AG10803 (cell line): ENCODE measurements around the gene DNAJC13.
A peak's percentile ranks its signal among the peaks of the same experiment; 100 is the strongest.

Experiments used
- DNase-seq: peaks from one replicate; pipeline ENCODE4 v3.0.0; 2010; ENCODE audit warnings: low read depth
- H3K4me3 ChIP-seq: 2 replicates; pipeline ENCODE4 v1.5.1; 2011; ENCODE audit warnings: mild to moderate bottlenecking, low read length, control low read depth
- TF ChIP-seq, protein P1 (sequence below): conservative IDR thresholded peaks from 2 replicates; pipeline ENCODE4 v1.5.1; 2011; ENCODE audit warnings: mild to moderate bottlenecking, low read length, control low read depth, inconsistent platforms

Gene DNAJC13

DNA sequence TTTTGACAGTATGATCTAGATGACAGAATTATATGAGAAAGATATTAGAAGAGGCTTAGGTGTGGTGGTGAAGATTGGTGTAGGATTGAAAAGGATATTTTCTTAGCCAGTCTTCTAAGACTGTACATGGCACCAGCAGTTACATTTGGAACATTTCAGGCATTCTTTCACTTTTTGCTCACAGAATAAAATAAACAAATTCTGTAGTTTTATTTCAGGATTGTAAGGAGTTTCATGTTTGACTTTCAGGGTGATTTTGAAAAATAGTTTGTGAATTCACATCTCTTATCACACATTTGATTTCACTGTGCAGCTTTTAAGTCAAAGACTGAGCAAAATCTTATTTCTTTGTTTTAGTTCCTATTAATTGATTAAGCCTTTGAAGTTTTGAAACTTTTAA is 27.1 kb downstream of the DNAJC13 start:
- no peak overlapping the region for H3K4me3 ChIP-seq
- DNase-seq: peak; percentile 21
- TF ChIP-seq, protein P1, sequence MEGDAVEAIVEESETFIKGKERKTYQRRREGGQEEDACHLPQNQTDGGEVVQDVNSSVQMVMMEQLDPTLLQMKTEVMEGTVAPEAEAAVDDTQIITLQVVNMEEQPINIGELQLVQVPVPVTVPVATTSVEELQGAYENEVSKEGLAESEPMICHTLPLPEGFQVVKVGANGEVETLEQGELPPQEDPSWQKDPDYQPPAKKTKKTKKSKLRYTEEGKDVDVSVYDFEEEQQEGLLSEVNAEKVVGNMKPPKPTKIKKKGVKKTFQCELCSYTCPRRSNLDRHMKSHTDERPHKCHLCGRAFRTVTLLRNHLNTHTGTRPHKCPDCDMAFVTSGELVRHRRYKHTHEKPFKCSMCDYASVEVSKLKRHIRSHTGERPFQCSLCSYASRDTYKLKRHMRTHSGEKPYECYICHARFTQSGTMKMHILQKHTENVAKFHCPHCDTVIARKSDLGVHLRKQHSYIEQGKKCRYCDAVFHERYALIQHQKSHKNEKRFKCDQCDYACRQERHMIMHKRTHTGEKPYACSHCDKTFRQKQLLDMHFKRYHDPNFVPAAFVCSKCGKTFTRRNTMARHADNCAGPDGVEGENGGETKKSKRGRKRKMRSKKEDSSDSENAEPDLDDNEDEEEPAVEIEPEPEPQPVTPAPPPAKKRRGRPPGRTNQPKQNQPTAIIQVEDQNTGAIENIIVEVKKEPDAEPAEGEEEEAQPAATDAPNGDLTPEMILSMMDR: no peak

GRCh38 chr3:132445817-132446216 is 28.5 kb downstream of the DNAJC13 start:
- H3K4me3 ChIP-seq: no peak overlapping the region
- DNase-seq: peak; percentile 86
- TF ChIP-seq, protein P1: no peak

DNA sequence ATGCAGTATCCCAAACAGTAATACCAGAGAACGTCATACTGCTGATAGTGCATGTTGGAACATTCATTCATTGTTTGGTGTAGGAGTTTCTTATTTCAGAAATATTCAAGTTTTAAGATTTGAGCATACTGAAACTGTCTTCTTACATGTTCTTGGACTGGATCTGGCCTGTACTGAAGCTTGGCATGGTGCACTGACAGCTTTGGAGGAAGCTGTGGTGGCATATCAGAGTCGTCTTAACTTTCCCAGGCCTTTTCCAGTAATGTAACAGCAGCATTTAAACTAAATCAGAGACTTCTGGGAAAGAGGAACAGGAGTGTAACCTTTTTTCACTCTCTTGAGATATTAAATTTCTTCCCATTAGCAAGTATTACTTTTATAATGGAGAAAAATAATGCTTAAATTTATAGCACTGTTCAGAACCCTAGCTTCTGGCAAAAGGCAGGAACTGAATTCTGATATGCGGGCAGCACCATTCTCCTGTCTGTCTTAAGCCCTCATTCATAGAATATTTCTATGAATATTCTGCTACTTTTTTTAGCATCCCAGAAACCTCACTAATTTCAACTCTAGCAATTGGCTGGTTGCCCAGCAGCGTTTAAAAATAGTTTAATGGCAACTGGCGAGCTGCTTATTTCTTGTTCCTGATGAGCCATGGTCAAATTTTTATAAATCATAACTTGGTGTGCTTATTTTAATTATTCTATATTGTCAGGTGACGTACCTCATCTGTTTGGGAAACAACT is 31.1 kb downstream of the DNAJC13 start:
- peak; percentile 47 for DNase-seq
- TF ChIP-seq, protein P1: no peak
- no peak overlapping the region for H3K4me3 ChIP-seq

DNA sequence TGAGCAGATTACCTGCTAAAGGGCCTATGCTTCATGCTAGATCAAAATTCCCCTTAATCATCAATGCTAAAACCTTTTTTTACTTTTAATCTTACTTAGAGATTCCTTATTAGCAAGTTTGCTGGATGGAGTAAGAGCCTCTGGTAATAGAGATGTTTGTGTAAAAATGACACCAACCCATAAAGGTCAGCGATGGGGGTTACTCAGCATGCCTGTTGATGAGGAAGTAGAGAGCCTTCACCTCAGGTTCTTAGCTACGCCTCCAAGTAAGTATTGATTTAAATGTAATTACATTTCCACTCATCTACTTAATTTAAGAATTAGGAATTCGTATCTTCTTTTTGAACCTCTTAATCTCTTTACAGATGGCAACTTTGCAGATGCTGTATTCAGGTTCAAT is 38.8 kb downstream of the DNAJC13 start:
- no peak for DNase-seq
- H3K4me3 ChIP-seq: no peak overlapping the region
- TF ChIP-seq, protein P1: no peak

DNA sequence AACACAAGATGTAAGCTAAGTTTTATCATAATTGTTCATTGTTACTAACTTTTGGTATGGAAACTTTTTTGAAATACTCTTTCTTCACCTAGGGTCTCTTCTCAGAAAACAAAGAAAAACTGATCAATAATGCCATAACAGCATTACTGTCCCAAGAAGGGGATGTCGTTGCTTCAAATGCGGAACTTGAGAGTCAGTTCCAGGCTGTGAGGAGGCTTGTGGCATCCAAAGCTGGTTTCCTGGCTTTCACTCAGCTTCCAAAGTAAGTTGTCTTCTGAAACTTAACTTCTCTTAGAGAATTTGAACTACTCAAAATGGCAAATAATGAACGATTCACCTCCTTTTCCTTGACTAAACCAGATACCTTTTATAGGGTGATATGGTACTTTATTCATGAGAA is 39.3 kb downstream of the DNAJC13 start:
- no peak for DNase-seq
- TF ChIP-seq, protein P1: no peak
- no peak overlapping the region for H3K4me3 ChIP-seq

GRCh38 chr3:132457286-132457685 is 40.0 kb downstream of the DNAJC13 start:
- peak; percentile 35 for DNase-seq
- H3K4me3 ChIP-seq: no peak overlapping the region
- TF ChIP-seq, protein P1: no peak

DNA sequence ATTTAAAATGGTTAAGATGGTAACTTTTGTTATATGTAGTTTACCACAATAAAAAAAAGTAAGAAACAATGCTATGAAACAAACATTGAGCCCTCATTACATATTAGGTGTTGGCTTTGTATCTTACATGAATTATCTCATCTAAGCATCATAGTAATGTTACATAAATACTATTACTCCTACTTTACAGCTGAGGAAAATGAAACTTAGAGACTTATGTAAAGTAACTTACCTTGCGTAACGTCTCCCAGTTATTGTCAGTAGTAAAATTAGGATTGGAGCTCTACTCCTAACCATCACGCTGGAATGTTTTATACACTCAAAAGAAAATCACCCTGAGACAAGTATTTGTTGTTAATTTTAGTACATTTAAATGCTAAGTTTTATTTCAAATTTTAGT is 42.2 kb downstream of the DNAJC13 start:
- DNase-seq: no peak
- no peak overlapping the region for H3K4me3 ChIP-seq
- TF ChIP-seq, protein P1: no peak
